HG03378 (cell line): Measurements from ENCODE around the gene DR1.
A peak's percentile ranks its signal among the peaks of the same experiment; 100 is the strongest.
"Not testable (repeated sequence)": the region's sequence is repeated elsewhere in the genome, so short reads cannot be mapped to it uniquely, and the experiment has no call there.

Source experiments
- ATAC-seq: cut with Tn5 transposase; IDR thresholded peaks from one replicate; pipeline ENCODE4 v1.9.1; 2021; ENCODE audit warnings: mild to moderate bottlenecking, moderate library complexity; ENCODE audit not compliant: unreplicated experiment

Gene DR1

GRCh38 chr1:93339171-93339697, 6.5 kb upstream of the DR1 start:
- ATAC-seq: no peak

GRCh38 chr1:93340090-93340489, 5.6 kb upstream of the DR1 start:
- ATAC-seq: no peak

GRCh38 chr1:93344484-93344883, 1.2 kb upstream of the DR1 start:
- no peak for ATAC-seq

- ATAC-seq: peak; percentile 3
Observed at GRCh38 chr1:93344886-93345632, 648 bp upstream of the DR1 start.

GRCh38 chr1:93346421-93346993, 800 bp downstream of the DR1 start:
- peak; percentile 19 for ATAC-seq

GRCh38 chr1:93347334-93347899, 1.7 kb downstream of the DR1 start:
- ATAC-seq: no peak

- ATAC-seq: no peak
Observed at GRCh38 chr1:93348104-93348728, 2.5 kb downstream of the DR1 start.

- ATAC-seq: no peak
Observed at GRCh38 chr1:93349231-93350135, 3.8 kb downstream of the DR1 start.

GRCh38 chr1:93350322-93350721, 4.6 kb downstream of the DR1 start:
- no peak for ATAC-seq

GRCh38 chr1:93350875-93351274, 5.2 kb downstream of the DR1 start:
- ATAC-seq: no peak

GRCh38 chr1:93351346-93351745, 5.6 kb downstream of the DR1 start:
- not testable (repeated sequence) for ATAC-seq

GRCh38 chr1:93352376-93352775, 6.7 kb downstream of the DR1 start:
- no peak for ATAC-seq

- ATAC-seq: no peak
Observed at GRCh38 chr1:93353286-93353685, 7.6 kb downstream of the DR1 start.

GRCh38 chr1:93354749-93355148, 9.0 kb downstream of the DR1 start:
- no peak for ATAC-seq

GRCh38 chr1:93357242-93357641, 11.5 kb downstream of the DR1 start:
- ATAC-seq: no peak

GRCh38 chr1:93358293-93358692, 12.6 kb downstream of the DR1 start:
- ATAC-seq: no peak

GRCh38 chr1:93360111-93360510, 14.4 kb downstream of the DR1 start:
- ATAC-seq: no peak

GRCh38 chr1:93362237-93362636, 16.5 kb downstream of the DR1 start:
- no peak for ATAC-seq

- ATAC-seq: no peak
Observed at GRCh38 chr1:93365813-93366212, 20.1 kb downstream of the DR1 start.

GRCh38 chr1:93369734-93370133, 24.0 kb downstream of the DR1 start:
- no peak for ATAC-seq
